HEK293T (cell line): ENCODE results near the gene NT5C3B.

Experiments used
- CTCF ChIA-PET: fragments of 350-600 bp; formaldehyde crosslinking; extraction: SDS; loops from one replicate; lab custom pipeline; 2021; ENCODE audit warnings: antibody characterized with exemption, inconsistent platforms; lab: Yijun Ruan, JAX
- POLR2A ChIA-PET: fragments of 350-600 bp; formaldehyde crosslinking; extraction: SDS; loops from one replicate; lab custom pipeline; 2020; ENCODE audit warnings: antibody characterized with exemption, inconsistent platforms; lab: Yijun Ruan, JAX
- DNase-seq: peaks from one replicate; pipeline ENCODE4 v3.0.0; 2012; ENCODE audit warnings: mixed read lengths; ENCODE audit errors: extremely low spot score
- ARNT ChIP-seq: fragments of 450-650 bp; IDR thresholded peaks from 2 replicates; pipeline ENCODE4 v1.6.1; 2017; ENCODE audit warnings: mild to moderate bottlenecking
- BHLHE40 ChIP-seq: fragments of 450-650 bp; IDR thresholded peaks from 2 replicates; pipeline ENCODE4 v1.6.1; 2016; ENCODE audit warnings: mild to moderate bottlenecking, moderate library complexity, borderline replicate concordance
- CTBP1 ChIP-seq: fragments of 450-650 bp; IDR thresholded peaks from 2 replicates; pipeline ENCODE4 v1.6.1; 2016; ENCODE audit warnings: borderline replicate concordance
- ELF4 ChIP-seq: fragments of 450-650 bp; IDR thresholded peaks from 2 replicates; pipeline ENCODE4 v1.6.1; 2017; ENCODE audit warnings: antibody characterized with exemption
- FOXA1 ChIP-seq: fragments of 450-650 bp; IDR thresholded peaks from 2 replicates; pipeline ENCODE4 v1.6.1; 2016; ENCODE audit warnings: mild to moderate bottlenecking
- FOXK2 ChIP-seq: fragments of 450-650 bp; IDR thresholded peaks from 2 replicates; pipeline ENCODE4 v1.6.1; 2016; ENCODE audit warnings: mild to moderate bottlenecking
- FOXM1 ChIP-seq: fragments of 450-650 bp; IDR thresholded peaks from 2 replicates; pipeline ENCODE4 v1.6.1; 2017; ENCODE audit warnings: mild to moderate bottlenecking, borderline replicate concordance
- HDGF ChIP-seq: fragments of 450-650 bp; IDR thresholded peaks from 2 replicates; pipeline ENCODE4 v1.6.1; 2017; ENCODE audit warnings: antibody characterized with exemption, borderline replicate concordance
- L3MBTL2 ChIP-seq: fragments of 450-650 bp; conservative IDR thresholded peaks from 2 replicates; pipeline ENCODE4 v1.6.1; 2016; ENCODE audit warnings: mild to moderate bottlenecking
- LEF1 ChIP-seq: fragments of 450-650 bp; IDR thresholded peaks from 2 replicates; pipeline ENCODE4 v1.6.1; 2017; ENCODE audit warnings: mild to moderate bottlenecking, borderline replicate concordance
- NFRKB ChIP-seq: fragments of 450-650 bp; IDR thresholded peaks from 2 replicates; pipeline ENCODE4 v1.6.1; 2016; ENCODE audit warnings: mild to moderate bottlenecking, moderate library complexity
- PKNOX1 ChIP-seq: fragments of 450-650 bp; IDR thresholded peaks from 2 replicates; pipeline ENCODE4 v1.6.1; 2016
- SP1 ChIP-seq: fragments of 450-650 bp; IDR thresholded peaks from 2 replicates; pipeline ENCODE4 v1.6.1; 2017
- SUZ12 ChIP-seq: fragments of 450-650 bp; IDR thresholded peaks from 2 replicates; pipeline ENCODE4 v1.6.1; 2016; ENCODE audit warnings: mild to moderate bottlenecking
- TARDBP ChIP-seq: fragments of 450-650 bp; IDR thresholded peaks from 2 replicates; pipeline ENCODE4 v1.6.1; 2016
- ZNF384 ChIP-seq: fragments of 450-650 bp; IDR thresholded peaks from 2 replicates; pipeline ENCODE4 v1.6.1; 2016

NT5C3B gene

GRCh38 chr17:41794540-41794975 lies 41.5 kb downstream of the NT5C3B start:
- no peak for DNase-seq
- ChIA-PET POLR2A (interaction anchor here (0.7 to 5.2 kb wide), 8 partner anchors 9 to 136 kb away, joined by 3 to 46 read pairs (median 6); partner anchors contain the start of genes EIF1, FKBP10, JUP and ODAD4), CTCF (interaction anchor here (0.7 to 3.0 kb wide), 6 partner anchors 9 to 105 kb away, joined by 3 to 32 read pairs (median 6); partner anchors contain the start of gene JUP)
- TF ChIP-seq HDGF (no peak), SUZ12 (no peak), SP1 (no peak), L3MBTL2 (no peak), TARDBP (no peak), CTBP1 (no peak), LEF1 (no peak), BHLHE40 (no peak), PKNOX1 (no peak), ELF4 (no peak), ARNT (no peak), FOXM1 (no peak), FOXK2 (no peak), NFRKB (no peak), ZNF384 (no peak), FOXA1 (no peak)

- ChIA-PET POLR2A (interaction anchor here (0.7 to 5.2 kb wide), 13 partner anchors 8 to 137 kb away, joined by 3 to 46 read pairs (median 5); partner anchors contain the start of genes ACLY, EIF1, FKBP10 and JUP), CTCF (interaction anchor here (0.6 to 3.0 kb wide), 4 partner anchors 8 to 104 kb away, joined by 4 to 32 read pairs (median 7); partner anchors contain the start of gene JUP)
- TF ChIP-seq ZNF384, result peak; percentile 75
- TF ChIP-seq LEF1, result no peak
- DNase-seq, result no peak
These were observed 42.1 kb downstream of the NT5C3B start for GRCh38 chr17:41793784-41794539.

- ChIA-PET POLR2A (interaction anchor here (0.6 to 5.2 kb wide), 13 partner anchors 8 to 137 kb away, joined by 3 to 46 read pairs (median 3); partner anchors contain the start of genes ACLY, EIF1, FKBP10 and JUP), CTCF (interaction anchor here (0.6 to 1.3 kb wide), 4 partner anchors 32 to 56 kb away, joined by 3 to 6 read pairs (median 4); no protein-coding TSS in a partner anchor)
- no peak for DNase-seq
- TF ChIP-seq LEF1 (no peak), CTBP1 (no peak), ARNT (no peak), FOXM1 (no peak), SUZ12 (no peak), BHLHE40 (no peak), ZNF384 (no peak), FOXK2 (no peak), L3MBTL2 (no peak), SP1 (no peak), TARDBP (no peak), HDGF (no peak)
These were observed 42.9 kb downstream of the NT5C3B start for GRCh38 chr17:41792845-41793783.

- CTCF ChIA-PET, result interaction anchor here (0.6 to 3.5 kb wide), 27 partner anchors 8 to 1114 kb away, joined by 3 to 32 read pairs (median 5); partner anchors contain the start of gene EIF1
- DNase-seq, result no peak
- POLR2A ChIA-PET, result interaction anchor here (0.6 to 4.6 kb wide), 26 partner anchors 8 to 143 kb away, joined by 3 to 46 read pairs (median 6); partner anchors contain the start of genes ACLY, EIF1, FKBP10 and HAP1
- TF ChIP-seq TARDBP, result no peak
- TF ChIP-seq BHLHE40, result no peak
These were observed 49.0 kb downstream of the NT5C3B start for GRCh38 chr17:41787021-41787418.

GRCh38 chr17:41786227-41787020 lies 49.6 kb downstream of the NT5C3B start, which contains the start of gene JUP:
TSS of gene JUP (minus strand) at chr17:41786711. CDS start at chr17:41771854, 14,857 bp downstream.
- peak; percentile 100 for DNase-seq
- CTCF ChIA-PET, result interaction anchor here (0.6 to 3.5 kb wide), 33 partner anchors 9 to 1114 kb away, joined by 3 to 32 read pairs (median 4); partner anchors contain the start of genes ACLY and EIF1
- TF ChIP-seq HDGF (no peak), PKNOX1 (peak; percentile 100), ELF4 (no peak), SP1 (no peak; the same call in 1 of the 2 replicates), BHLHE40 (no peak), CTBP1 (no peak), SUZ12 (no peak), FOXK2 (no peak), FOXM1 (no peak)
- POLR2A ChIA-PET, result interaction anchor here (0.6 to 4.6 kb wide), 27 partner anchors 9 to 144 kb away, joined by 3 to 46 read pairs (median 5); partner anchors contain the start of genes ACLY, EIF1, FKBP10 and HAP1
